GM21381 (cell line): ENCODE results near the gene THRA.

Source experiments
- ATAC-seq: cut with Tn5 transposase; IDR thresholded peaks from one replicate; pipeline ENCODE4 v1.9.1; 2021; ENCODE audit warnings: mild to moderate bottlenecking, moderate library complexity; ENCODE audit not compliant: unreplicated experiment

THRA gene

DNA sequence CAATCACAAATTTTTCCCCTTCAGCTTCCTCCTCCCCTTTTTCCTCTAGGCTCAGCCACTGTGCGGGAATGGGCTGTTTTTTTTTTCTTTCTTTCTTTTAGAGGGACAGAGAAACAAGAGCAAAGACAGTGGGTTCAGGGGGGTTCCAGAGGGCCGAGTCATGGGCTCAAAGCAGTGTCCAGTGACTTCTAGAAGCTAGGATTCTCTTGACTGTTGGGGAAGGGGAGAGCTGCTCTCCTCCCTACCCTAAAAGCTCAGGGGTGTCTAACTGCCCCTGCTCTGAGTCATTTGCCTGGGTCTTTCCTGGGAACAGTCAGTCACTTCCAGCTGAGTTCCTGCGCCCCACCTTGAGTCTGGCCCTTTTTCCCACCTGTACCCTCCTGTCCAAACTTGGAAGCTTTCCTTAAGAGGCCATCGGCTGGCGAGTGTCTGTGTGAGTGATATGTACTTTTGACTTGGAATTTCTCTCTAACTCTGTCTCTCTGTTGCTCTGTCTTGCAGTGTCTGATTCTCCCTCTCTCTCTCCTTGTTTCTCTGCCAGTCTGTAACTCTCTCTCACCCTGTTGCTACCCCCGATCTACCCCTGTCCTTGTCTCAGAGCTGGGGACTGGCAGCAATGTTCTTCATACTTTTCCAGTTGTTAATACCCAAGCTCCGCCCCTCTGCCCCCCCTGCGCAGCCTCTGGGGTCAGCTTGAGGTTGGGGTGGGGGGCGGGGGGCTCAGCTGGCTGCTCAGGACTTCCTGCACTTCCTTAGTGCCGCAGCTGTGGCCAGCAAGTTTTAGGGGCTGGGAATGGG is 2.4 kb downstream of the THRA start:
- no peak for ATAC-seq

DNA sequence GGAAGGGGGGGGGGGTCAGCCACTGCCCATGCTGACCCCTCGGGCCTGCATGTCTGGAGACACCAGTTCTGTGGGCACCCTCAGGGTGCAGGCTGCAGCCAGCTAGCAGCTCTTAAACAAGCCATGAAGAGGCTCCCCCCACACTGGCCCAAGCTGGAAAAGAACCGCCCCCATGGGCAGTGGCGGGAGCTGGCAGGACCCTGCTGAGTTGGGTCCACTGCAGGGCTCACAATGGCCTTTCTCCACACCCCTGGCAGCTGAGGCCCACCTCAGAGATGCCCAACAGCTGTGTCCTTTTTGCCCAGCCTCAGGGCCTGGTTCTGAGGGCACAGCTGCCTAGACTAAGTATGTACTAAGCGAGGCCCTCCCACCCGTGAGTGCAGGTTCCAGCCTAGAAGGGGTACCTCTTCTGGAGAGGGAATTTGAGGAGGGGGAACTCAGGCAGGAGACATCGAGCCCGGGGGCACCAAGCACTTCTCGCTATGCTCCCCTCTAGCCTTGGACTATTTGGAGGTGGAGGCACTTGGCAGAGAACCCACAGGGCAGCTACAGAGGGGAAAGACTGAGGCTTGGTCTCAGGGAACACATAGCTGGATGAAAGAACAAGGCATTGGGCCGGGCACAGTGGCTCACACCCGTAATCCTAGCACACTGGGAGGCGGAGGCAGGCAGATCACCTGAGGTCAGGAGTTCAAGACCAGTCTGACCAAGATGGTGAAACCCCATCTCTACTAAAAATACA is 3.2 kb downstream of the THRA start:
- no peak for ATAC-seq

DNA sequence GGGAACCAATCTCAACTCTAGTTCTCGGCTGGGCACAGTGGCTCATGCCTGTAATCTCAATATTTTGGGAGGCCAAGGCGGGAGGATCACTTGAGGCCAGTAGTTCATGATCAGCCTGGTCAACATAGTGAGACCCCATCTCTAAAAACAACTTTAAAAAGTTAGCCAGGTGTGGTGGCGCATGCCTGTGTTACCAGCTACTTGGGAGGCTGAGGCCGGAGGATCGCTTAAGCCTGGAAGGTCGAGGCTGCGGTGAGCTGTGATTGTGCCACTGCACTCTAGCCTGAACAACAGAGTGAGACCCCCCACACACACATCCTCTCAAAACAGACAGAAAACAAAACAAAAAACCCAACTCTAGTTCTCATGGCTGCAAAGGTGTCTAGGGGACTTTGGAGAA is 4.9 kb downstream of the THRA start:
- ATAC-seq, result no peak

DNA sequence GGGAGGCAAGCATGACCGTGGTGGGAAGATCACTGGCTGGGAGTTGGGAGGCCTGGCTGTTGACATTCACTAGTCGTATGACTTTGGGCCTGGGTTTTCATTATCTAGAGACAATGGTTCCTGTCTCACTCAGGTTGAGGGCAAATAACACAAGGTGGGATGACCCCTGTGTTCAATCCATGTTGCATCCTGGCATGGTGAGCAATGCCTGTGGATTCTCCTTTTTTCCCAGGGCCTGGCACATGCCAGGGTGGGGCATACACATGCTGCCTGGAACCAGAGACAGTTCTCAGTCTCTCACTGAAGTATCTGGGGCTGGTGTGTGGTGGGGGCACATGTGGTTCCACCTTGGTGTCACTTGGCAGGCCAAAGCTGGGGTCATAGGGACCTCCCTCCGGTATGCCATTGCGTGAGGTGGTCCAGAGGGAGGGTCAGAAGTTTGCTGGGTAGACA is 5.4 kb downstream of the THRA start:
- ATAC-seq, result no peak

DNA sequence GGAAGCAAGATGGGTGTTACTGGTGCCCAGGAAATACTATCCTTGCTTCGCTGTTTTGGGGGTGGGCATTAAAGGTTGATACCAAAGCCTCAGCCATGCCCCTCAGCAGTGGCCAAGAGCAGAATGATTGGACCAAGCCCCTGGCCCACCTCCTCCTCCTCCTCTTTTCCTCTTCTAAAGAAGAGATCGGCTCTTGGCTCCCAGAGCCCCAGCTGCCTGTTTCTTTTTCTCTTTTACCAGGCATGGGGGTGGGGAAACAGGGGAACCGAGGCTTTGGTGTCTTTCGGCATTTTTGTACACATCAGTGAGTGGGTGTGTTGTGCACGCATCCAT is 5.8 kb downstream of the THRA start:
- no peak for ATAC-seq

DNA sequence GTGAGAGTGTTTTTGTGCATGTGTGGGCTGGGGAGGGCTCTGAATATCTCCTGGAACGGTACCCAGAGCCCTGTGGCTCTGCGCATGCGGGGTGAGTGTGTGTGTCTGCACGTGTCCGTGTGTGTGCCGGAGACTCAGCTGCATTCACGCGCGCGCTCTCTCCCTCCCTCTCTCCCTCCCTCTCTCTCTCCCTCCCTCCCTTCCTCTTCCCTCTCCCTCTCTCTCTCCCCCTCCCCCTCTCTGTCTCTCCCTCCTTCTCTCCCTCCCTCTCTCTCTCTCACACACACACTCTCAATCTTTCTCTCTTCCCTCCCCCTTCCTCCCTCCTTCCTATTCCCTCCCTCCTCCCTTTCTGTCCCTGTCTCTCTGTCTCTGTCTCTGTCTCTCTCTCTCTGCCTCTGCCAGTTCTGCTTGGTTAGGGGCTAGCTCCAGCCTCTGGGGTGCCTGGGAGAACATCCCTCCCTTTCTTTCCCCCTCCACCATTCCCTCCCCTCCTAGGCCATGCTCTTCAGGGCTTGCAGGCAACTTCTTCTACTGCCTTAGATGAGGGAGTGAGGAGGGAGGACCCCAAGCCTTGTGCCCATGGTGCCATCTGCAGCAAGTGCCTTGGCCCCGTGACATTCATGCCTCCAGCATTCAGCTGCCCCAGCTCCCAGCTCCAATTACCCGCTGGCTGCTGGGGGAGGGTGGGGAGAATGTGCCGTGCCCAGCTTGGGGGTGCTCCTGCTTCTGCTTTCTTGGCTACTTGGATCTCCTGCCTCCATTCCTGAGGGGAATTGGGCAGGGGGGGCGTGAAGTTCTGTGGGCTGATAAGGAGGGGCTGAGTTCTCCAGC is 6.4 kb downstream of the THRA start:
- no peak for ATAC-seq

DNA sequence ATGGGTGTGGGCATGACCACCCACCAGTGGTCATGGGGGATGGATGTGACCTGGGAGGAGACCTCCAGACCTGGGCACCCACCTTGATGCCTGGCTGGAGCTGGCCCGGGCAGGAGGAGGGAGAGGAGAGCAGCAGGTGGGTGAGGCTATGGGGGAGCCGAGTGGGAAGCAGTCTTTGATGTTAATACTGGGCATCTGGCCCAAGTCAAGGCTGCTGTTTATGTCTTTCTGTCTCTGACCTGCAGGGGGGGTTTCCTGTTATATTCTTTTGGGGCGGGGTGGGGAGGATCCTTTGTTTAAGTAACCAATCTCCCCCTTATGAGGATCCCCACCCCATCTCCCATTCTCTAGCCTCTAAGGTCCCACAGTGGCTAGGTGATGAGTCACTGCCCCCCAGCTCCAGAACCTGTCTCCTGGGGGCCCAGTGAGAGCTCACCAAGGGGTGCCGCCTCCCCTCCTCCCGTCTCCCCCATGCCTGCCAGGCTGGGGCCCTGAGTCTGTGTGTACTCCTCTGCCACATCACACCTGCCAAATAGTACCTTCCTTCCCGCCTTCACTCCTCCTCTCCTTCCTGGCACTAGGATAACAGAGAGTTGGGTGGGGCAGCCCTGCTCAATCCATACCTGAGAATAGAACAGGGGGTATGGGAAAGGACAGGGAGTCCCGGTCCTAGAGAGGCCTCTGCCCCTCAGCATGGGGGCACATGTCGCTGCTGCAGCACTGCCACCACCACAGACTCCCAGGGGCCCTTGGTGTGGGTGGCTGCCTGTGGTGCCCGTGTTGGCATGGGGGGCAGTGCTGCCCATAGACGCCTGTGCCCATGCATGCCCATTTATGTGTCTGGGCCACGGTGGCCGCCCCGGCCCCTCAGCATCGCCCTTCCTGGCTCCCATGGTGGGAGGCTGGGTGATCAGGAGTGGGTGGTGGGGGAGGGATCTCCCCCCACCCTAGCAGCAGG is 7.3 kb downstream of the THRA start:
- no peak for ATAC-seq

DNA sequence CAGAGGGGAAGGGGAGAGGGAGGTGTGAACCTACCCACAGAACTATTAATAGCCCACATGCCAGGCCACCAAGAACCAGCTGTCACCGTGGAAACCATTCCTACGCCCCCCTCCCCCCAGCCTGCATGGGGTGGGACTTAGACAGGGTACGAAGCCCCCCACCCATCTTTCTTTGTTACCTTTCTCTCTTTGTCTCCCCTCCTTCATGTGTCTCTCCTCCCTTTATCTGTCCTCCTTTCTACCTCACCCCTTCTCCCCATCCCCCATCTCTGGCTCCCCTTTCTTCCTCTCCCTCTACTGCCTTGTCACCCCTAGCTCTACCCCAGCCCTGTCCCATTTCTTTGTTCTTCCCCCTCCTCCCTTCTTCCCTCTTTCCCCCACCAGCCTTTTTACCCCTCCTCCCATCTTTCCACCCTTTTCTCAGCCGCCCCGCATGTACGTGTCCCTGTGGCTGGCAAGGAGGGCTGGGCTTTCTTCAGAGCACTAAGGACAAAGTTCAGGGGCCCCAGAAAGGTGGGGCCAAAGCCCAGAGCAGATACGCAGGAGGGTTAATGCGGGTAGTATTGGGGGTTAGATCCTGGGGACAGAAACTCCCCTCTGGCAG is 8.0 kb downstream of the THRA start:
- ATAC-seq, result no peak

DNA sequence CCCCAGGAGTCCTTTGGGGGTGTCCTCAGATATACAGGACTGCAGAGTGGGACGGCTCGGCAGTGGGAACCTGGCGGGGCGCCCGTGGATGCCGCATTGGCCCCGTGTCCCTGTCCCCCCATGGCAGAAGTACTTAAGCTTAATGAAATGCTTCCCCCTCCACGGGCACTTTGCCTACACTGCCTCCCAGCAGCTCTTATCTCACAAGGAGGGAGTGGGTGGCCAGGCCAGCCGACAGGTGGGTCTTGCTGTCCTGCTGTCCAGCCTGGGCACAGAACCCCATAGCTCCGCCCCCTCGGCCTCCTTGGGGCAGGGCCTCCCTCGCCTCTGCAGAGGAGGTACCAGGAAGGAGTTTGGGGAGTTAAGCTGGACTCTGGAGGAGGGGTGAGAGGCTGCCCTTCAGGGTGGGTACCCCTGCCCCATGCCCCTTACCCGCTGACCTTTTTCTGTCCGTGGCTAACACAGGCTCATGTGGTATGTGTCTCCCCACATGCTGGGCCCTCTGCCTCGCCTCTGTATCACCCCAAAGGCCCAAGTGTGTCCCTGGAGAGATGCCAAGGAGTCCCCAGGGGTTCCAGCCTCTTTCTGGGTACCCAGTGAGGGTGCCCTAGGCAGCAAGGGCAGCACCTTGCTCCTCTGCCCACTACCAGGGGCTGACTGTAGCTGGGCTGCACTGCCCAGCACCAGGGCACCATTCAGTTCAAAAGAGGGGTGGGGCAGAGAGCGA is 8.7 kb downstream of the THRA start:
- ATAC-seq, result no peak

DNA sequence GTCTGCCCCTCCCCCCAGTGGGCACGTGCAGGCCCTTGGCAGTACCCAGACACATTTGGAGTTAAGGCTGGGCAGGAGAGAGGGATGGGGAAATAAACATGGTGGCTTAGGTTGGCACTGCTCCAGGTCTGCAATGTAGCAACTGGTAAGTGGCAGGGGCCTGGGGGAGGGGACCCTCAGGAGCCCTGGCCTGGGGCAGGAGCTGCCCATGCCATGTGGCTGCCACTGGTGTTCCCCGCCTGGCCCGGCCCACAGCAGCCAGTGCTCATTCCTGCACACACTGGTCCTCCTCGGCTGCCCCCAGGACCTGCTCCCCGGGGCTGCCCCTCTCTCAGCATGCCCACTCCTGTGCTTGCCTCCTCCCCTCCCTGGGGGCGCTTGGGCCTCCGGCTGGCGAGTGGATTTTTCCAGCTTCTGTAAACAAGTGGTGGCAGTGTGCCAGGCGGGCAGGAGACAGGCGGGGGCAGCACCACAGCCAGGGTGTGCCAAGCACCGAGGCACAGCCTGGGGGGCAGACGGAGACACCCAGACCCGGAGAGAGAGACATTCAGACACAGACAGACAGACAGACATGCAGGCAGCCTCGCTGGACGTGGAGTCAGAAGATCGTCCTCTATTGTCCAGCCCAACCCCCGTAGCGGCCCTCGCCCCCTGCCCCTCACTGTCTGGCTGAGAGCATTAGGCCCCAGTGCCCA is 9.4 kb downstream of the THRA start:
- no peak for ATAC-seq

DNA sequence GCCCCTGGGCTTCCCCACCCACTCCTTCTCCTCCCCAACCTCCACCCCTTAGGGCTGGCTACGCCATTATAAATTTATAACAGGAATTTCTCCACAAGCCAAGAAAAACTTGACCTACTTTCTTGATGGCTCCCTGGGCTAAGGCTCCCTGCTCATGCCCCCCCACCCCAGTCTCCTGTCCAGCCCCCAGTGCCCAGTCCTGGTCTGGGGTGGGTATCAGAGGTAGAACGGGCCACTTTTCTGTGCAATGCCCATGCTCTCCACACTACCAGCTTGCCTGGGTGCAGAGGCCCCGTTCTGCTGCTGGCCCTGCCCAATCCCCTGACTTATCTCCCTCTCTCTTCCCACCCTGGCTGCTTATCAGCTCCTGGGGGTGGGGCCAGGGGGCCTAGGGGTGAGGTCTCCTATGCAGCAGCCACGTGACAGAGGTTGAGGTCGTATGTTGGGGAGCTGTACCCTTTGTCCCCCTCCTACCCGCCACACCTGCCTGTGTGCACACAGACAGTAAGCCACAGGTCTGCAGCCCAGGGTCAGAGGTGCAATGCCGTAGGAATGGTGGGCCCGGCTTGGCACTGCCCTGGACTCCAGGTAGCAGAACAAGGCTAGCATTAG is 10.1 kb downstream of the THRA start:
- no peak for ATAC-seq

DNA sequence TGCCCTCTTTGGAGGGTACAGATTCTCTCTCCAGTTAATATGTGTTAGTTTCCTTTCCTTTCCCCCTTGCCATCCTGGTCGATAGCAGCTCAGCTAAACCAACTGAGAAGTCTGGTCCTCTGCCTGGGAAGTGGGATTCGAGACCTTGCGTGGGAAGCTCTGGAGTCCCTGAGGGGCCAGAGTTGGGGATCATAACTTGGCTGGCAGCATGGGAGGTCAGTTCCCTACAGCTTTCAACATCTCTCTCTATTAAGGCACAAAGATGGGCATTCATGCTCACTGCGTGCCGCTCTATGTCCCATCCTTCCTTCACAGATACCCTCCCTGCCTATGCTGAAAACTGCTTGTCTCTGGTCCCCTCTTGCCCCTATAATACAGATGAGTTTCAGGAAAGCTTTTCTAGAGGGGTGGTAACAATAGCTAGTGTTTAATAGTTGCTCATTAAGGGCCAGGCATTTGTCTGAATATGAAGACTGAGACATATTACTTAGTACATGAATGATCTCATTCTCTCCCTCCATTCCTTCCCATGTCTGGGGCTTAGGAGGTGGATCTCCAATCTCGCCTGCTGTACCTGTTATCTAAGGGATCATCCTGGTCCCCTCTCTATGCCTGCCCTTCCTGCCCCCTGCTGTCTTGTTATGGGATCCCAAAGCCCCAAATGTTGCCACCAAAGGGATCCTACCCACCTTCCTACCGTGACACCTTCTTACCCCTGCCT is 10.8 kb downstream of the THRA start:
- ATAC-seq, result no peak

DNA sequence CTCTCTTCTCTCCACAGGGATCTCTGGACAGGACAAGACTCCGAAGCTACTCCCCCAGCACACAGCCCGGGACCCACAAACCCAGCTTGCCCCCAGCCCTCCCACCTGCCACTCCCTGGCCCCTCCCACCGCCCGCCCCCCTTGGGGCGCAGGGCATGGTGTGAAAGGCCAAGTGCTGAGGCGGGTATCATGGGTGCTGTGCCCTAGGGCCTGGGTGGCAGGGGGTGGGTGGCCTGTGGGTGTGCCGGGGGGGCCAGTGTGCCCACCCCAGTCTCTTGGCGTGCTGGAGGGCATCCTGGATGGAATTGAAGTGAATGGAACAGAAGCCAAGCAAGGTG is 11.4 kb downstream of the THRA start:
- no peak for ATAC-seq

DNA sequence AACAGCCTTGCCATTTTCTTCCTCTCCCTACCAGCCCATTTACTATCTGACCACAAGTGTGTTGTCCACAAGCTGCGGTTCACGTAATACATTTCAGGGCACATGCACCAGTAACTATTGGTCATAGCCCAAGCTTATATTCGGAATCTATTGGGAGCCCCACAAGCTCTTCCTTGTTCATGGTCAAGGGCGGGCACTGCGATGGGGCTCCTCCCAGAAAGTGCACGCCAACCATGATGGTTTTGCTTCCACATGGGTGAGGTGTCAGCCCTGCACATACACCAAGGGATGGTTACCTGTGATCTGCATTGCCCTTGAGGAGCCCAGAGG is 12.1 kb downstream of the THRA start:
- ATAC-seq, result no peak

DNA sequence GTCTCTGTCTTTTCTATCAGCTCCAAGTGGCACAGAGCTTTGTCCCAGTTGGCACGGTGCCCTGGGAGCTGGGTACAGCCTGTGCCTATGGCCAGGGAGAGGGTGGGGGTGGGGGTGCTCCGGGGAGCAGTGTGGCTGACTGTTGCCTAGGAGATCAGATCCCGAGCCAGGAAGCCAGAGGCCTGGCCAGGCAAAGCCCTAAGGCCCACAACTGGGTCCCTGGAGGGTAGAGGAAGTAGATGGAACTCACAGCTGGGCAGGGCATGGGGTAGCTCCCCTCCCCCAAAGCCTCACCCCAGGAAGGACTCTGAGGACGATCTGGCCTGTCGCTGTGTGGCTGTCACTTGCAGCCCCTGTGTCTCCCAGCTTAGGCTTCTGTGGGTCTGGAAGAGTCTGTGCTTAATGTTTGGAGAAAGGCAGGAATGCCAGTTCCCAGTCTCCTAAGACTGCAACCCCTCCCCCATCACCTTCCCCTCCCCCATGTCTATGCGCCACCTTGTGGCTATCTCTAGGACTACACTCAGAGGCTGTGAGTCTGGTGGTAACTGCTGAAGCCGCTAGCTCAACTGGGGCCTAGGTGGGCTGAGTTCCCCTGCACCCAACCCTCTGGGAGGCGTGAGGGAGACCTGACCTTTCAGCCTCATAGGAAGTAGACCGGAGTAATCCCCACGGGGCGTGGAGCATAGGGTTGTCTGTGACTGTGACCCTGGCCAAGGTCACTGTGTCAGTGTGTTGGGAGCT is 12.6 kb downstream of the THRA start:
- ATAC-seq, result no peak

DNA sequence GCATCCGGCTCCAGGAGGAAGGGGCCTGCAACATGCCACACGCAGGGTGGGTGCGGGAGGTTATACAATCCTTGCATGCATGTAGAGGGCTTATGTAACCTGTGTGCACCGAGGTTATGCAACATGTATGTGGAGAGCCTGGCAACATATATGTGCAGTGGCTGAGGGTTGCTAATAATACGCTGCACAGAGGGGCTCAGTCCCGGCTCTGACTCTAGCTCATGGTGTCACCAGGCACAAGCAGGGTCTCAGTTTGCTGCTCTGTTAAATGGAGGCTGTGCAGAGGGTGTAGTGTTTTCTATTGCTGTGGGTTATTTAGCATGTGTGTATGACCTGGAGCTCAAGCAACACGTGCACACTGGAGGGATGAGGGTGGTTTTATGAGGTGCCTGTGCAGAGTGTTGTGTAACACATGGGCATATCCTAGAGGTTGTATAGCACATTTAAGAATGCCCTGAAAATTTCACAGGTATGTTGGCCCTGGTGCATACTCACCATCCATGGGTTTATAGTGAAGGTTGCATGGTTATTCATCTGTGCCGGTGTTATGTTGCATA is 13.3 kb downstream of the THRA start:
- ATAC-seq, result no peak

DNA sequence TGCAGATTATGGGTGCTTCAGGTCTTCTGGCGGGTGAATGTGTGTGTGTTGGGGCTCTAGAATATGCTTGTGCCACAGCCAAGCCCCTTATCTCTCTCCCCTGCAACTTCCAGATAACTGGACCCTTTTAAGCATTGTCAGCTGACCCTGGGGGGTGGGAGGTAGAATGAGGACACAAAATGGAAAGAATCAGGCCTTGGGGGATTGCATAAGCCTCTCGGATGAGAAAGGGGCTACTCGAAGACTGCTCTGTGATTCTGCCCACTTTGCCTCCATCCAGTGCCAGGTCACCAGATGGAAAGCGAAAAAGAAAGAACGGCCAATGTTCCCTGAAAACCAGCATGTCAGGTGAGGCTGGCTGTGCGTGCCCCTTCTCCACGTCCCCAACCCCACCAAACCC is 13.8 kb downstream of the THRA start:
- no peak for ATAC-seq
